ENCODE results near the gene EML6.
"Not testable (repeated sequence)": the region's sequence is repeated elsewhere in the genome, so short reads cannot be mapped to it uniquely, and the experiment has no call there.

The EML6 gene

DNA sequence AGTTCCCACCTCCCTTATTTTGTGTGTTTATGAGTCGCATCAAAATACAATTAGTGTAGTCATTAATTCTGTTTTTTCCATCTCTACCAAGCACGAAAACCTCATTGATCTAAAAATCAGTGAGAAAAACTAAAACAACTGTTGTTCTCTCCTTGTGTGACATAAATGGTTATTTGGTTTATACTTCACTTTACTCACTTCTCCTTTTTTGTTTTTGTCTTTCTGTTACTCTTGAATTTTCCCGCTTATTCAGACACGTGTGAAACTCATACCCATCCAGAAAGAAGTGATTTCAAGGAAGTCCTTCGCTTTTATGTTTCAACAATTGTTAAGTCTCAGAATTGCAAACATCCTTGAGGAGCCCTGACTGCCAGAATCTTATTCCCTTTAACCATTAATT is 121.6 kb downstream of the EML6 start:
- no peak for DNase-seq (ENCODE audit: low read depth in 2 of 2)

DNA sequence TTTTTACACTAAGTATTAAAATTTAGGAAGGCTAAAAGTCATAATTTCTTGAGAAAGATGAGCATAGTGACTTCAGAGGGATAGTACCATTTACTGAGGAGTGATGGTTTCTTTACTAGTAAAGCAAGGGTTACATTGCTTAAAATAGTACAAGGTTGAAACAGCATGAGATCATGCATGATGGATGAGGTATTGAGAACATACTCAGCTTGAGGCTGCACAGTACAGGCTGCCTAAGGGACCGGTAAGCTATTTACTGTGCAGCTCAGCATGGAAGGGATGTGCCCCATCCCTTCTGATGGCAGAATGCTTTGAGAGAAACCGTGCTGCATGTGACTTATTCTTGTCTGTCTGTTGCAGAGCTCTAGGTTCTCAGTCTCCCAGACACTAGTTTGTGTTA is 122.1 kb downstream of the EML6 start:
- no peak for DNase-seq (ENCODE audit: low read depth in 2 of 2)

GRCh38 chr2:54850171-54851122 is 127.0 kb downstream of the EML6 start:
- DNase-seq (ENCODE audit: low read depth in 2 of 2), result no peak

DNA sequence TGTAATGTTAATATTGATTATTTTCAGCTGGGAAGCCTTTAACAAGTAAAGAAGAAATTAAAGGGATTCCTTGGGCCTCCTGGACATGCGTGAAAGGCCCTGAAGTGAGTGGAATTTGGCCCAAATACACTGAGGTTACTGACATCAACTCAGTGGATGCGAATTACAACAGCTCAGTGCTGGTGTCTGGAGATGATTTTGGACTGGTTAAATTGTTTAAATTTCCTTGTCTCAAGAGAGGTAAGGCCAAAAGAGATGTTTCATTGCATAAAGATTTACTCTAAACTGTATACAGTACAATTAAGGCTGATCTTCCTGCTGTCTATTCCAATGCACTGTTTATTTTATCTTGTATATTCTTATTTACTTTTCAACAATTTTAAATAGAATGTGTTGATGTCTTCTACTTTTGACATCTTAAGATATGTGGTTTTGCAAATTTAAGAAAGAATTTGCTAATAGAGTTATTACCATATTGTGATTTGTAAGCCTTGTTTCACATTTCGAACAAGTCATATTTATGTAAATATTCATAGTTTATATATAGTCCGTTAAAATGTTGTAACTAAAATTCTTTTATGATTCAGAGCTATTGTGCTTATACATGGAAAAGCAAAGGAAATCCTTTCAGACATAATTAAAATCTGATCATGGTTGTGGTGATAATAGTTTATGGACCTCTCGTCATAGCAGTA is 130.3 kb downstream of the EML6 start:
- no peak for DNase-seq (ENCODE audit: low read depth in 2 of 2)

DNA sequence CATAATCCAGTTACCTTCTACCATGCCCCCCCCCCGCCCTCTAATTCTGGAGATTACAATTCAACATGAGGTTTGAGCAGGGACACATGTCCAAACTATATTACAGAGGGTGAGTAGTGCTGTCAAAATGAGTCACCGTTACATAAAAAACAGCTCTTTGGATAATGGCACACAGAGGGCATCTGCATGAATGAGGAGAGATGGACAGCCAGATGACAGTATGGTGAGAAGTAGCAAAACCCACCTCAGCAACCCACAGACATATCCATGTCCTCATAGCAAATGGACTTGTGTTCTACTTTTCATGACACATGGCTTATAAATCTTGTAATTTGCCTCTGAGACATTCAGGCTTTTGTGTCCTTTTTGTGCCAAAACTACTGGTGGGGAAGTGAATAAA is 132.0 kb downstream of the EML6 start:
- no peak for DNase-seq (ENCODE audit: low read depth in 2 of 2)

- no peak for DNase-seq (ENCODE audit: low read depth in 2 of 2)
Measured at GRCh38 chr2:54858021-54858681, 134.7 kb downstream of the EML6 start.

- no peak for DNase-seq (ENCODE audit: low read depth in 2 of 2)
Measured at GRCh38 chr2:54859416-54859815, 136.0 kb downstream of the EML6 start.

- DNase-seq (ENCODE audit: low read depth in 2 of 2), result no peak
Measured at GRCh38 chr2:54859997-54860701, 136.7 kb downstream of the EML6 start.

DNA sequence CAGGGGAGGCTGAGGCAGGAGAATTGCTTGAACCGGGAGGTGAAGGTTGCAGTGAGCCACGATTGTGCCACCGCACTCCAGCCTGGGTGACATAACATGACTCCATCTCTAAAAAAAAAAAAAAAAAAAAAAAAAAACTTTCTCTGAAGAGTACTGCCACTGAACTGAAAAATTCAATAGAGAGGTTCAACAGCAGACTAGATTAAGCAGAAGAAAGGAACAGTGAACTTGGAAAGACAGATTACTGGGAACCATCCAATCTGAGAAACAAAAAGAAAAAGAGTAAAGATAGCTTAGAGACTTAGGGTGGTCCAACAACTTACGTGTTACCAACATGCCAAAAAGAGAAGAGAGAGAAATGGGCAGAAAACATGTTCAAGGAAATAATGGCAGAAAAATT is 138.8 kb downstream of the EML6 start:
- DNase-seq (ENCODE audit: low read depth in 2 of 2), result no peak

DNA sequence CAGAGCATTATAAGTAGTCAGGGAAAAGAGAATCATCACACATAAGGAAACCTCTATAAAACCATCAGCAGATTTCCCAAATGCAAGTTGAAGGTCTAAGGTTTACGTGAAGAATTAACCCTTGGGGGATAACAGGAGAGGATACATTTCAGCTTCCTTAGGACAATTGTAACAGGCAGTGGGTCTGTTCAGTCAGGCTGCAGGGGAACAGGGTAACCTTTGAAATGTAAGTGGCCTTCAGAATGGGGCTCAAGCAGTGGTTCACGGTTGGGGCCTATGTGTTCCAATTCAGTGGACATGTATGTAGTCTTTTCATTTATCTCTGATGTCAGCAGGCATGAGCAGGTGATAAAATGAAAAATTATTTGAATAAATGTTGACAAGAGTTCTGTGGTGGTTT is 139.3 kb downstream of the EML6 start:
- no peak for DNase-seq (ENCODE audit: low read depth in 2 of 2)

- DNase-seq (ENCODE audit: low read depth in 2 of 2), result no peak
Measured at GRCh38 chr2:54863660-54864059, 140.2 kb downstream of the EML6 start.

GRCh38 chr2:54864096-54864495 is 140.6 kb downstream of the EML6 start:
- DNase-seq (ENCODE audit: low read depth in 2 of 2), result no peak

DNA sequence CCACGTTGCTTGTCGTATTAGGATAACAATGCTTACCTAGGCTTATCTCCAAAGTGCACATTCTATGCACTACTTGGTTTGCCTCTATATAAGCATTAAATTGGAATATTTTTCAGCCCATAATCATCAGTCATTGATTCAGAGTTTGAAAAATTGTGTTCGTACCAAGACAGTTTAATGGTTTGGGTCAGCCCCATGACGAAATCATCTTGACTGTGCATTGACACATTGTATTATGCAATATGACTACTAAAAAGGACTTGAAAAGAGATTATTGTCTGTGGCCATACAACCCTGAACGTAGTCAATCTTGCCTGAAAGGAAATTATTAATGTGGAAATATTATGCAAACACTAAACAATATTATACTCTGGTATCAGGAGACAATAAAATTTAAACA is 141.3 kb downstream of the EML6 start:
- no peak for DNase-seq (ENCODE audit: low read depth in 2 of 2)

- no peak for DNase-seq (ENCODE audit: low read depth in 2 of 2)
Measured at GRCh38 chr2:54866179-54866578, 142.7 kb downstream of the EML6 start.

GRCh38 chr2:54866868-54867267 is 143.4 kb downstream of the EML6 start:
- DNase-seq (ENCODE audit: low read depth in 2 of 2), result no peak

- no peak for DNase-seq (ENCODE audit: low read depth in 2 of 2)
Measured at GRCh38 chr2:54867457-54867856, 144.0 kb downstream of the EML6 start.

- no peak for DNase-seq (ENCODE audit: low read depth in 2 of 2)
Measured at GRCh38 chr2:54871457-54872107, 148.1 kb downstream of the EML6 start.

GRCh38 chr2:54872780-54873179 is 149.3 kb downstream of the EML6 start:
- no peak for DNase-seq (ENCODE audit: low read depth in 2 of 2)

GRCh38 chr2:54873236-54873635 is 149.8 kb downstream of the EML6 start:
- not testable (repeated sequence) for DNase-seq (ENCODE audit: low read depth in 2 of 2)

- no peak for DNase-seq (ENCODE audit: low read depth in 2 of 2)
Measured at GRCh38 chr2:54876764-54877163, 153.3 kb downstream of the EML6 start.

- no peak for DNase-seq (ENCODE audit: low read depth in 2 of 2)
Measured at GRCh38 chr2:54878182-54878581, 154.7 kb downstream of the EML6 start.
